ENCODE results near the gene SPHK2. TPM values are rescaled to one million over a fixed set of nuclear protein-coding genes. Genes with fewer than 3 reads are reported as not detected.

SPHK2 gene
- total RNA-seq, 2 donors from 2014 or later, result 6.2 to 8.0 TPM

DNA sequence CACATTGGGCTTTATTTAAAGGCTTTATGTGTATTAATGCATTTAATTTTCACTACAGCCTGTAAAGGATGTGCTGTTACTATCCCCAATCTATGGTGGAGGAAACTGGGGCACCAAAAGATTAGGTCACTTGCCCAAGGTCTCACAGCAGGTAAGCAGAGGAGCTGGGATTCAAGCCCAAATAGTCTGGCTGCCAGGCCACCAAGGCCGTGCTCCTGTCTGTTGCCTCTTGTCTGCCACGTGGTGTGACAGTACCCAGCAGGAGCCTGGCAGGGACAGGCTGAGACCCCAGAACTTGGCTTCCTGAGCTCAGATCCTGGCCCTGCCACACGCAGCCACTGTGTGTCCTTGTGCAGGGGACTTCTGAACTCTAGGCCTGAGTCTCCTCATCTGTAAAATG is 49.0 kb downstream of the SPHK2 start:
- no peak for DNase-seq (ENCODE audit: low spot score)
- Histone ChIP-seq H3K4me3 (no peak overlapping the region), H3K27ac (no peak overlapping the region), H3K27me3 (no peaks in the 10 kb centered on the region), H3K9me3 (no peaks in the 10 kb centered on the region), H3K4me1 (no peaks in the 10 kb centered on the region), H3K36me3 (no peaks in the 10 kb centered on the region)
- TF ChIP-seq, protein P1, sequence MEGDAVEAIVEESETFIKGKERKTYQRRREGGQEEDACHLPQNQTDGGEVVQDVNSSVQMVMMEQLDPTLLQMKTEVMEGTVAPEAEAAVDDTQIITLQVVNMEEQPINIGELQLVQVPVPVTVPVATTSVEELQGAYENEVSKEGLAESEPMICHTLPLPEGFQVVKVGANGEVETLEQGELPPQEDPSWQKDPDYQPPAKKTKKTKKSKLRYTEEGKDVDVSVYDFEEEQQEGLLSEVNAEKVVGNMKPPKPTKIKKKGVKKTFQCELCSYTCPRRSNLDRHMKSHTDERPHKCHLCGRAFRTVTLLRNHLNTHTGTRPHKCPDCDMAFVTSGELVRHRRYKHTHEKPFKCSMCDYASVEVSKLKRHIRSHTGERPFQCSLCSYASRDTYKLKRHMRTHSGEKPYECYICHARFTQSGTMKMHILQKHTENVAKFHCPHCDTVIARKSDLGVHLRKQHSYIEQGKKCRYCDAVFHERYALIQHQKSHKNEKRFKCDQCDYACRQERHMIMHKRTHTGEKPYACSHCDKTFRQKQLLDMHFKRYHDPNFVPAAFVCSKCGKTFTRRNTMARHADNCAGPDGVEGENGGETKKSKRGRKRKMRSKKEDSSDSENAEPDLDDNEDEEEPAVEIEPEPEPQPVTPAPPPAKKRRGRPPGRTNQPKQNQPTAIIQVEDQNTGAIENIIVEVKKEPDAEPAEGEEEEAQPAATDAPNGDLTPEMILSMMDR (IDR thresholded peaks at IDR 0.05), result no peak

DNA sequence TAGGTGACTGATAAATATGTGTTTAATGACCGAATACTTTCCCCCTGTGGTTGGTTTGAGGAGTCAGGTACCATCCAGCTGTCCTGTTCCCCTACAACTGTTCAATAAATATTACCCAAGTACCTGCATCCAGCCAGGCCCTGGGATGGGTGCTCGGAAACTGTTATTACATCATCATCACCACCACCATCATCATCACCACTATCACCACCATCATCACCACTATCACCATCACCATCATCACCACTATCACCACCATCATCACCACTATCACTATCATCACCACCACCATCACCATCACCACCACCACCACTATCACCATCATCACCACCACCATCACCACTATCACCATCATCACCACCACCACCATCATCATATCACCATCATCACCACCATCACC is 49.5 kb downstream of the SPHK2 start:
- TF ChIP-seq, protein P1 (IDR thresholded peaks at IDR 0.05), result no peak
- no peak overlapping the region for H3K4me3 ChIP-seq
- H3K9me3 ChIP-seq, result no peaks in the 10 kb centered on the region
- no peaks in the 10 kb centered on the region for H3K4me1 ChIP-seq
- no peak overlapping the region for H3K27ac ChIP-seq
- H3K36me3 ChIP-seq, result no peaks in the 10 kb centered on the region
- H3K27me3 ChIP-seq, result no peaks in the 10 kb centered on the region
- DNase-seq (ENCODE audit: low spot score), result no peak

DNA sequence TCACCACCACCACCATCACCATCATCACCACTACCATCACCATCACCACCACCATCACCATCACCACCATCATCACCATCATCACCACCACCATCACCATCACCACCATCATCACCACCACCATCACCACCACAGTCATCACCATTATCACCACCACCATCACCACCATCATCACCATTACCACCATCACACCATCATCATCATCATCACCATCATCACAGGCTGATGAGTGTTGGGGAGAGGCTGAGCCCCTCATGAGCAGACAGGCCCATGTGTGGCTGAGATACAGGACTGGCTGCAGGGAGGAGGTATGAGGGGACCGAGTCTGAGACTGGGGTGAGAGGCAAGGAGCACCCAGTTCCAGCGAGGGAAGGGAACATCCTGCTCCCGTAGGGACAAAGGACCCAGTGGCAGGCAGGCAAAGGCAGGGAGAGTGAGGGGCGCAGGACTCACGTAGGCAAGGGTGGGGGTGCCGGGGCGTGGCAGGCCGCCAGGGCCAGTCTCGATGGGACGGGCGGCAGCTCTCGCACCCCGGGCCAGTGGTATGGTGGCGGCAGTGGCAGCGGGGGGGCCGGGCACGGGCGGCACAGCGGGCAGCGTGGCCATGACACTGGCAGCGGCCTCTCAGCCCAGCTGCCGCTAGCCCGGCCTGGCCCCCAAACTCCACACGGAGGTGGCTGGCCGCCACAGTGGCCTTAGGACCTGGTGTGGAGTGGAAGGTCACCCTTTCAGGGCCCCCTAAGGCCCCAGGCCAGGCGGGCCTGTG is 50.8 kb downstream of the SPHK2 start:
- no peaks in the 10 kb centered on the region for H3K36me3 ChIP-seq
- no peak overlapping the region for H3K27ac ChIP-seq
- no peaks in the 10 kb centered on the region for H3K9me3 ChIP-seq
- DNase-seq (ENCODE audit: low spot score), result no peak
- H3K27me3 ChIP-seq, result no peaks in the 10 kb centered on the region
- H3K4me3 ChIP-seq, result no peak overlapping the region
- TF ChIP-seq, protein P1 (IDR thresholded peaks at IDR 0.05), result no peak
- H3K4me1 ChIP-seq, result peaks cover 0 to under 1% of the 10 kb centered on the region in 2 donors

- Histone ChIP-seq H3K27ac (no peak overlapping the region), H3K27me3 (no peaks in the 10 kb centered on the region), H3K4me3 (no peak overlapping the region), H3K9me3 (no peaks in the 10 kb centered on the region), H3K4me1 (peaks cover 0 to 6% of the 10 kb centered on the region in 2 donors), H3K36me3 (no peaks in the 10 kb centered on the region)
- TF ChIP-seq, protein P1 (IDR thresholded peaks at IDR 0.05), result no peak
- no peak for DNase-seq (ENCODE audit: low spot score)
Measured at GRCh38 chr19:48670699-48671445, 51.6 kb downstream of the SPHK2 start.

GRCh38 chr19:48671446-48671995 is 52.2 kb downstream of the SPHK2 start:
- TF ChIP-seq, protein P1 (IDR thresholded peaks at IDR 0.05), result no peak
- Histone ChIP-seq H3K27ac (no peak overlapping the region), H3K4me1 (peaks cover 0 to 6% of the 10 kb centered on the region in 2 donors), H3K4me3 (no peak overlapping the region), H3K36me3 (no peaks in the 10 kb centered on the region), H3K27me3 (no peaks in the 10 kb centered on the region), H3K9me3 (no peaks in the 10 kb centered on the region)
- DNase-seq (ENCODE audit: low spot score), result no peak

All from right atrium auricular region (tissue), 2 donors.